ENCODE results near the gene MED29. TPM values are rescaled to one million over a fixed set of nuclear protein-coding genes. Genes with fewer than 3 reads are reported as not detected.
A peak's percentile ranks its signal among the peaks of the same experiment; 100 is the strongest.

MED29 gene
- total and polyA plus RNA-seq, 2 of the 13 experiments (the other 11 are each of a cell fraction or from before 2014, with no cell fraction given): 14.0 to 19.7 TPM

DNA sequence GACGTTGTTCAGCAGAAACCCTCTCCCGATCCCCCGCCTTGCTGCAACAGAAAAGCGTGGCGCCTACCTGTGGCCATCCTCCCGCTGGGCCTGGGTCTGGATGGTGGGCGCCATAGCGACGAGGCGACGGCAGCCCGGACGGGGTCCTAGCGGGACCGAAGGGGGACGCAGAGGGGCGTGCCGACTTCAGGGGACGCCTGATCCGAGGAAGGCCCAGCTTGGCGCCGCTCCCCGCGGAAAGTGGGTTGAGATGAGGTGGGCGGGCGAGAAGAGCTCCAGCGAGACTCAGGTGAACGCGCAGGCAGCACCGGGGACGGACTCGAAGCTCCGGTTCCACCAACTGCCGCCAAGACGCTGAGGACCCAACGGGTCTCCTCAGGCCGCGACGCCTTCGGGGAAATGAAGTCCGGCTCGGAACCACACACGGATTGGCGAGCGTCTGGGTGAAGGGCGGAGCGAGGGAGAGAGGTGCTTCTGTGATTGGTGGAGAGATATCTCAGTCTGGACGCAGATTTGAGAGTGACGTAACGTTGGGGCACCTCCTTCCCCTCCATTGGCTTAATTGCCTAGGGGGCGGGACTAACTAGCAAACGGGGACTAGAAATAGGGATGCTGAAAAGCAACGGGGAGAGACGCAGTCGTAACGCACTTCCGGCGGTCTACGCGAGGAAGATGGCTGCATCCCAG, at the start of gene MED29, which contains the start of gene PAF1 (continued):
- TF ChIP-seq, protein P1, sequence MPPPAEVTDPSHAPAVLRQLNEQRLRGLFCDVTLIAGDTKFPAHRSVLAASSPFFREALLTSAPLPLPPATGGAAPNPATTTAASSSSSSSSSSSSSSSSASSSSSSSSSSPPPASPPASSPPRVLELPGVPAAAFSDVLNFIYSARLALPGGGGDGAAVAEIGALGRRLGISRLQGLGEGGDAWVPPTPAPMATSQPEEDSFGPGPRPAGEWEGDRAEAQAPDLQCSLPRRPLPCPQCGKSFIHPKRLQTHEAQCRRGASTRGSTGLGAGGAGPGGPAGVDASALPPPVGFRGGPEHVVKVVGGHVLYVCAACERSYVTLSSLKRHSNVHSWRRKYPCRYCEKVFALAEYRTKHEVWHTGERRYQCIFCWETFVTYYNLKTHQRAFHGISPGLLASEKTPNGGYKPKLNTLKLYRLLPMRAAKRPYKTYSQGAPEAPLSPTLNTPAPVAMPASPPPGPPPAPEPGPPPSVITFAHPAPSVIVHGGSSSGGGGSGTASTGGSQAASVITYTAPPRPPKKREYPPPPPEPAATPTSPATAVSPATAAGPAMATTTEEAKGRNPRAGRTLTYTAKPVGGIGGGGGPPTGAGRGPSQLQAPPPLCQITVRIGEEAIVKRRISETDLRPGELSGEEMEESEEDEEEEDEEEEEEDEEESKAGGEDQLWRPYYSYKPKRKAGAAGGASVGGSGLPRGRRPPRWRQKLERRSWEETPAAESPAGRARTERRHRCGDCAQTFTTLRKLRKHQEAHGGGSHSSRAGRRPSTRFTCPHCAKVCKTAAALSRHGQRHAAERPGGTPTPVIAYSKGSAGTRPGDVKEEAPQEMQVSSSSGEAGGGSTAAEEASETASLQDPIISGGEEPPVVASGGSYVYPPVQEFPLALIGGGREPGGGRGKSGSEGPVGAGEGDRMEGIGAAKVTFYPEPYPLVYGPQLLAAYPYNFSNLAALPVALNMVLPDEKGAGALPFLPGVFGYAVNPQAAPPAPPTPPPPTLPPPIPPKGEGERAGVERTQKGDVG (CRISPR knock-in tag; IDR thresholded peaks at IDR 0.05; ENCODE audit: borderline replicate concordance): 0 out of 2 replicates have a peak, but pooled peaks have one; percentile 58
- TF ChIP-seq KAT7 (CRISPR knock-in tag; IDR thresholded peaks at IDR 0.05; ENCODE audit: borderline replicate concordance): no peak; the same call in 1 of the 2 replicates
- no peak for TF ChIP-seq FOXM1 (CRISPR knock-in tag; IDR thresholded peaks at IDR 0.05)
- TF ChIP-seq, protein P2, sequence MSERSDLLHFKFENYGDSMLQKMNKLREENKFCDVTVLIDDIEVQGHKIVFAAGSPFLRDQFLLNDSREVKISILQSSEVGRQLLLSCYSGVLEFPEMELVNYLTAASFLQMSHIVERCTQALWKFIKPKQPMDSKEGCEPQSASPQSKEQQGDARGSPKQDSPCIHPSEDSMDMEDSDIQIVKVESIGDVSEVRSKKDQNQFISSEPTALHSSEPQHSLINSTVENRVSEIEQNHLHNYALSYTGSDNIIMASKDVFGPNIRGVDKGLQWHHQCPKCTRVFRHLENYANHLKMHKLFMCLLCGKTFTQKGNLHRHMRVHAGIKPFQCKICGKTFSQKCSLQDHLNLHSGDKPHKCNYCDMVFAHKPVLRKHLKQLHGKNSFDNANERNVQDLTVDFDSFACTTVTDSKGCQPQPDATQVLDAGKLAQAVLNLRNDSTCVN (CRISPR knock-in tag; IDR thresholded peaks at IDR 0.05; ENCODE audit: borderline replicate concordance): peak; percentile 22; the same call in 1 of the 2 replicates
- no peak for TF ChIP-seq ZNF7 (CRISPR knock-in tag; IDR thresholded peaks at IDR 0.05)
- TF ChIP-seq, protein P3, sequence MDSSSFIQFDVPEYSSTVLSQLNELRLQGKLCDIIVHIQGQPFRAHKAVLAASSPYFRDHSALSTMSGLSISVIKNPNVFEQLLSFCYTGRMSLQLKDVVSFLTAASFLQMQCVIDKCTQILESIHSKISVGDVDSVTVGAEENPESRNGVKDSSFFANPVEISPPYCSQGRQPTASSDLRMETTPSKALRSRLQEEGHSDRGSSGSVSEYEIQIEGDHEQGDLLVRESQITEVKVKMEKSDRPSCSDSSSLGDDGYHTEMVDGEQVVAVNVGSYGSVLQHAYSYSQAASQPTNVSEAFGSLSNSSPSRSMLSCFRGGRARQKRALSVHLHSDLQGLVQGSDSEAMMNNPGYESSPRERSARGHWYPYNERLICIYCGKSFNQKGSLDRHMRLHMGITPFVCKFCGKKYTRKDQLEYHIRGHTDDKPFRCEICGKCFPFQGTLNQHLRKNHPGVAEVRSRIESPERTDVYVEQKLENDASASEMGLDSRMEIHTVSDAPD (CRISPR knock-in tag; IDR thresholded peaks at IDR 0.05): no peak
- 0 out of 2 replicates have a peak, but pooled peaks have one; percentile 17 for TF ChIP-seq SOX5 (CRISPR knock-in tag; IDR thresholded peaks at IDR 0.05; ENCODE audit: borderline replicate concordance)
- TF ChIP-seq, protein P4, sequence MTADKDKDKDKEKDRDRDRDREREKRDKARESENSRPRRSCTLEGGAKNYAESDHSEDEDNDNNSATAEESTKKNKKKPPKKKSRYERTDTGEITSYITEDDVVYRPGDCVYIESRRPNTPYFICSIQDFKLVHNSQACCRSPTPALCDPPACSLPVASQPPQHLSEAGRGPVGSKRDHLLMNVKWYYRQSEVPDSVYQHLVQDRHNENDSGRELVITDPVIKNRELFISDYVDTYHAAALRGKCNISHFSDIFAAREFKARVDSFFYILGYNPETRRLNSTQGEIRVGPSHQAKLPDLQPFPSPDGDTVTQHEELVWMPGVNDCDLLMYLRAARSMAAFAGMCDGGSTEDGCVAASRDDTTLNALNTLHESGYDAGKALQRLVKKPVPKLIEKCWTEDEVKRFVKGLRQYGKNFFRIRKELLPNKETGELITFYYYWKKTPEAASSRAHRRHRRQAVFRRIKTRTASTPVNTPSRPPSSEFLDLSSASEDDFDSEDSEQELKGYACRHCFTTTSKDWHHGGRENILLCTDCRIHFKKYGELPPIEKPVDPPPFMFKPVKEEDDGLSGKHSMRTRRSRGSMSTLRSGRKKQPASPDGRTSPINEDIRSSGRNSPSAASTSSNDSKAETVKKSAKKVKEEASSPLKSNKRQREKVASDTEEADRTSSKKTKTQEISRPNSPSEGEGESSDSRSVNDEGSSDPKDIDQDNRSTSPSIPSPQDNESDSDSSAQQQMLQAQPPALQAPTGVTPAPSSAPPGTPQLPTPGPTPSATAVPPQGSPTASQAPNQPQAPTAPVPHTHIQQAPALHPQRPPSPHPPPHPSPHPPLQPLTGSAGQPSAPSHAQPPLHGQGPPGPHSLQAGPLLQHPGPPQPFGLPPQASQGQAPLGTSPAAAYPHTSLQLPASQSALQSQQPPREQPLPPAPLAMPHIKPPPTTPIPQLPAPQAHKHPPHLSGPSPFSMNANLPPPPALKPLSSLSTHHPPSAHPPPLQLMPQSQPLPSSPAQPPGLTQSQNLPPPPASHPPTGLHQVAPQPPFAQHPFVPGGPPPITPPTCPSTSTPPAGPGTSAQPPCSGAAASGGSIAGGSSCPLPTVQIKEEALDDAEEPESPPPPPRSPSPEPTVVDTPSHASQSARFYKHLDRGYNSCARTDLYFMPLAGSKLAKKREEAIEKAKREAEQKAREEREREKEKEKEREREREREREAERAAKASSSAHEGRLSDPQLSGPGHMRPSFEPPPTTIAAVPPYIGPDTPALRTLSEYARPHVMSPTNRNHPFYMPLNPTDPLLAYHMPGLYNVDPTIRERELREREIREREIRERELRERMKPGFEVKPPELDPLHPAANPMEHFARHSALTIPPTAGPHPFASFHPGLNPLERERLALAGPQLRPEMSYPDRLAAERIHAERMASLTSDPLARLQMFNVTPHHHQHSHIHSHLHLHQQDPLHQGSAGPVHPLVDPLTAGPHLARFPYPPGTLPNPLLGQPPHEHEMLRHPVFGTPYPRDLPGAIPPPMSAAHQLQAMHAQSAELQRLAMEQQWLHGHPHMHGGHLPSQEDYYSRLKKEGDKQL (CRISPR knock-in tag; IDR thresholded peaks at IDR 0.05; ENCODE audit: low read depth): no peak
- TF ChIP-seq GLI4 (CRISPR knock-in tag; IDR thresholded peaks at IDR 0.05; ENCODE audit: borderline replicate concordance): peak; percentile 63
- peak; percentile 98 for TF ChIP-seq THAP11 (CRISPR knock-in tag; IDR thresholded peaks at IDR 0.05)
- TF ChIP-seq ZNF3 (CRISPR knock-in tag; IDR thresholded peaks at IDR 0.05): no peak
- TF ChIP-seq, protein P5, sequence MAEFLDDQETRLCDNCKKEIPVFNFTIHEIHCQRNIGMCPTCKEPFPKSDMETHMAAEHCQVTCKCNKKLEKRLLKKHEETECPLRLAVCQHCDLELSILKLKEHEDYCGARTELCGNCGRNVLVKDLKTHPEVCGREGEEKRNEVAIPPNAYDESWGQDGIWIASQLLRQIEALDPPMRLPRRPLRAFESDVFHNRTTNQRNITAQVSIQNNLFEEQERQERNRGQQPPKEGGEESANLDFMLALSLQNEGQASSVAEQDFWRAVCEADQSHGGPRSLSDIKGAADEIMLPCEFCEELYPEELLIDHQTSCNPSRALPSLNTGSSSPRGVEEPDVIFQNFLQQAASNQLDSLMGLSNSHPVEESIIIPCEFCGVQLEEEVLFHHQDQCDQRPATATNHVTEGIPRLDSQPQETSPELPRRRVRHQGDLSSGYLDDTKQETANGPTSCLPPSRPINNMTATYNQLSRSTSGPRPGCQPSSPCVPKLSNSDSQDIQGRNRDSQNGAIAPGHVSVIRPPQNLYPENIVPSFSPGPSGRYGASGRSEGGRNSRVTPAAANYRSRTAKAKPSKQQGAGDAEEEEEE (CRISPR knock-in tag; IDR thresholded peaks at IDR 0.05; ENCODE audit: borderline replicate concordance): peak; percentile 89; the same call in 1 of the 2 replicates
- TF ChIP-seq ZNF441 (CRISPR knock-in tag; IDR thresholded peaks at IDR 0.05; ENCODE audit: borderline replicate concordance): peak; percentile 23; the same call in 1 of the 2 replicates
- peak; percentile 90; the same call in 1 of the 2 replicates for TF ChIP-seq ZNF543 (CRISPR knock-in tag; IDR thresholded peaks at IDR 0.05)
- no peak for TF ChIP-seq MED8 (CRISPR knock-in tag; IDR thresholded peaks at IDR 0.05; ENCODE audit: insufficient replicate concordance)

Measured in HepG2 (cell line).